NCI-H748 treated with DMSO at 0.1 percent for 48 hours (cell line): Measurements from ENCODE around the gene CHAT.
"Not testable (repeated sequence)": the region's sequence is repeated elsewhere in the genome, so short reads cannot be mapped to it uniquely, and the experiment has no call there.

ENCODE experiments used
- DNase-seq: peaks from one replicate; lab custom pipeline; 2025; lab: John Stamatoyannopoulos, UW

CHAT gene

GRCh38 chr10:49653273-49653929 is 39.6 kb downstream of the CHAT start:
- DNase-seq = no peak

- DNase-seq = no peak
Measured at GRCh38 chr10:49654036-49654693, 40.3 kb downstream of the CHAT start.

DNA sequence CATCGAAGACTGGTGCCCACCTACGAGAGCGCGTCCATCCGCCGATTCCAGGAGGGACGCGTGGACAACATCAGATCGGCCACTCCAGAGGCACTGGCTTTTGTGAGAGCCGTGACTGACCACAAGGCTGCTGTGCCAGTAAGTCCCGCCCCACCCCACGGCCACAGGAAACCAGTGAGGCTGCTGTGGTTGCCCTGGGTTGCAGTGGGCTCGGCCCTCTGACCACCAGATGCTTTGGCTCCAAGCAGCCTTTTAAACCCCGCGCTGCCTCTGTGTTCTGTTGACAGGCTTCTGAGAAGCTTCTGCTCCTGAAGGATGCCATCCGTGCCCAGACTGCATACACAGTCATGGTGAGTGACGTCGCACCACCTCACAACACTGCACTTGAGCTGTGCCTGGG is 41.3 kb downstream of the CHAT start:
- no peak for DNase-seq

DNA sequence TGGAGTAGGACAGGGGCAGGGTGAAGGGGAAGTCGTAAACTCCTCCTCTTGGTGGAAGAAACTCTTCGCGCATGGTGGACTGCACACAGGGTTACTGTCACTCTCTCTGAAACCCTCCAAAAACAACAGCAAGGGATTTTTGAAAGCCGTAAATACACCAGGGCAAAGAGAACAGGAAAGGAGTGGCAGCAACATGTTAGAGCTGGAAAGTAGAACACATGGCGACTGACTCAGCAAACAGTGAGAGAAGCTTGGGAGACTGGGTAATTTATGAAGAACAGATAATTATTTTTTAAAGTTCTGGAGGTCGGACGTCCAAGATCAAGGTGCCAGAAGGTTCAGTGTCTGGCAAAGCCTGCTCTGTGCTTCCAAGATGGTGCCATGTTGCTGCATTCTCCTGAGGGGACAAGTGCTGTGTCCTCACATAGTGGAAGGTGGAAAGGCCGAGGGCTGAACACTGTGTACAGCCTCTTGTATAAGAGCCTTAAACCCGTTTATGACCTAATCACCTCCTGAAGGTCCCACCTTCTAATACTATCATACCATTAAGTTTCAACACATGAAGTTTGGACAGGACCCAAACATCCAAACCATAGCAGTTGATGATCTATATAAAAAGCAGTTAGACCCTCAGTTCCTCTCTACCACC is 43.1 kb downstream of the CHAT start:
- DNase-seq = no peak

DNA sequence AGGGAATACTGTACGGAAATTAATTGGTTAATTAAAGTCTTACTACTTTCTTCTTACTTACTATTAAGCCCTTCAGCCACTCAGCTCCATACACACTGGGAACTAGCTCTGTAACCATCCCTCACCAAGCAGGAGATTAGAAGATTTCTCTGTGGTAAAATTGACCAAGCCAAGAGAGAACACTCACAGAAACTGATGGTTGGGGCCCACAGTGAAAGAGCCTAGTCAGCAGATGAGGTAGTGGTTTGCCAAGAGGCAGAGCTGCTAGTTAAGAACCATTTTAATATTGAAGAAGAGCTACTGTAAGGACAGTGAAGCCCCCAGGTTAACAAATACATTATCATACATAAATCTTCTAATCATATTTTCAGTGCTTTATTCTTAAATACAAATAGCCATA is 43.8 kb downstream of the CHAT start:
- no peak for DNase-seq

- no peak for DNase-seq
Measured at GRCh38 chr10:49661140-49661856, 47.5 kb downstream of the CHAT start.

DNA sequence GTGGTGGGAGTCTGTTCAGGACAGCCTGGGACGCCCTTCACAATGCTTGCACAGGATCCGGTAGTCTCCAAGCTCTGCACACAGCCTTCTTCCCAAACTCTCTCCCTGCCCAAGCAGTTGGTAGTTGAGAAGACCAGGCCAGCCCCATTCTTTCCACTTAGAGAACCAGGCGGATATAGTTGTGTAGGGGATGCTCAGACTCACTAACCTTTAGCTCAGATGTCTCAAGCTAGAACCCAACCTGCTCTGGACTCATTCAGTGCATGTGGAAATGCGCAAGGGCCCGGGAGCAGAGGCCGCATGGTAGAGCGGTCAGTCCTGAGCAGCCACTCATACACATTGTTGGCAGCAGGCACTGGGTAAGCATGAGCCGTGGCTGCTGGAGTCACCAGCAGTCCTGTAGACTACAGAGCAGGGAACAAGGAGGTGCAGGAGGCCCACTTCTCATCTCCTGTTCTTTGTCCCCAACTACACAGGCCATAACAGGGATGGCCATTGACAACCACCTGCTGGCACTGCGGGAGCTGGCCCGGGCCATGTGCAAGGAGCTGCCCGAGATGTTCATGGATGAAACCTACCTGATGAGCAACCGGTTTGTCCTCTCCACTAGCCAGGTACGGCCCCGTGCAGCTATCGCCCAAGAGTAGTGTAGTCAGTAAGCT is 48.5 kb downstream of the CHAT start:
- DNase-seq = no peak

DNA sequence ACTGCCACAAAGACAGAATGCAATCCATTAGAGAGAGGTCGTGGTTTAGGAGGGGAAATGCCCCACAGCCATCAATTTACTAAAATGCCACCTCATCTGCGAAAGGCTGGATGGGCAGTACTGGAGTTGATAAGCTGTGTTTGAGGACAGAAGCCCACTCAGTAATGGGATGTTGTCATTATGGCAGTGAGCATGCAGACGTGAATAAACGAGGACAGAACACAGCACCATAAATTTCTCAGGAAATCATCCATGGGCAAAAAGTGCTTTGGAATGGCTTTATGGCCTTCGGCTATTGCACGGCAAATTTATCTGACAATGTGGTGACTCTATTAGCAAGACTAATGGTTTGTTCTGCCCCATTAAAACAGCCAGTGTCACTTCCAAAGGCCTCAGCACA is 49.8 kb downstream of the CHAT start:
- DNase-seq = no peak

DNA sequence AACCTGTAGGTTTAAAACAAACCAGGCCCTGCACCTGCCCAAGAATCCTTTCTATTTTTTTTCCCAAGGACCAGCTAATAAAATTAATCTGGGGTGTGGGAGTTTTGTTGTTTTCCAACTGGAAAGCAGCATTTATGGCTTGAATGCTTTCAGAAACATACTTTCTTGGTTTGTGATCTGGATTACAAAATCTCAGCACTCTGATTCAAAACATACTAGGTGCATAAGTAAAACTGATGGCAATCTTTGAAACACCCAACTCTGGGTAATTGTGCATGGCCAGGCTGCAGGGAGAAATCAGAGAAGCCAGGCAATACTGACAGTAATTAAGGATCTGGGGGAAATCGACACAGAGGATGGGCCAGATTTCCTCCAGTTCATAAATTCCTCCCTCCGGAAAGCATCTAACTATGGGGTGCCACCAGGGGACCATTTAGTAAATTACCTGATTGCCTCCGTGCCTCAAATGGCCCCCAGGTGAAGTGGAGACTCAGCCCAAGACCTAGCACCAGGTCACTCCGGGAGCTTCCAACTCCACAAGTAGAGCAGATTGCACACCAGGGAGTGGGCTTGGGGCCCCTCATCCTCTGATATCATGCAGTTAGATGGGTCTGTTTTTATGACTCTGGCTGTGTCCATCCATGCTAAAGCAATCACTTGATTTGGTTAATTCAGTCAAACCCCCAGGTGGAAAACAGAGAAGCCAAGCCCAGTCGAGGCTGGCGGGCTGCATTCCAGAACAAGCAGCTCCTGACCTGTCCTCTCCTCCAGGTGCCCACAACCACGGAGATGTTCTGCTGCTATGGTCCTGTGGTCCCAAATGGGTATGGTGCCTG is 50.4 kb downstream of the CHAT start:
- DNase-seq = no peak

DNA sequence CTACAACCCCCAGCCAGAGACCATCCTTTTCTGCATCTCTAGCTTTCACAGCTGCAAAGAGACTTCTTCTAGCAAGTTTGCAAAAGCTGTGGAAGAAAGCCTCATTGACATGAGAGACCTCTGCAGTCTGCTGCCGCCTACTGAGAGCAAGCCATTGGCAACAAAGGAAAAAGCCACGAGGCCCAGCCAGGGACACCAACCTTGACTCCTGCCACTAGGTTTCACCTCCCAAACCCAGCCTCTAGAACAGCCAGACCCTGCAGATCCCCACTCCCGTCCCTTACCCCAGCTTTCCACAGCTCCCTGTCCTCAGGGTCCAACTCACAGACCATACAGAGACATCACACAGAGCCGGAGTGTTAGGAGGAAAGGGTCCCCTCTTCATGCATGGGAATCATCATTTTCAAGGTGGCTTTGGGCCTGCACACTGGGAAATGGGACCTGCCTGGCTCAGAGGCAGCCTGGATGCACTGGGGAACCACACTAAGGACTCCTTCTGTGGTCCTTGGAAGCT is 51.1 kb downstream of the CHAT start:
- no peak for DNase-seq

DNA sequence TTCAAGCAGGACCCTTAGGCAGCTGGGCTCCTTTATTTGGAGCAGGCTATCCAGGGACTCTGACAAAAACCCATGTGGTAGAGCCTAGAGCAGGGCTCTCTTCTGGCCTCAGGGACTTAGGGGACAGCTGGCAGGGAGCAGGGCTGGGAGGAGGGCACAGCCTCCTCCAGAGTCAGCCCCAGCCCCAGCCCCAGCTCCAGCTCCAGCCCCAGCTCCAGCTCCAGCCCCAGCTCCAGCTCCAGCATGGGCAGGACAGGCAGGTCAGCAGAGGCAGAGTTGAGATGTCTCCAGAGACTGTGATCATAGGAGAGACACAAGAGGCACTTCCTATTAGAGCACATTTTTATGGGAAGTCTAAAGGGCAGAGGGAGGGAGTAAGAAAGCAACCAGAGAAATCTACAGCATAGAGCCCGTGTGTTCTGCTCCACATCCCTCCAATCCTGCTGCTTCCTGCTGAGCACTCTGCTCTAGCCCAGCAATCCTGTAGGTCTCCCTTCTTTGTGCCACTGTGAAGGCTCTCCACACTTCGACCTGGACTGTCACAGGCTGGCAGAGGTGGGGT is 52.3 kb downstream of the CHAT start:
- no peak for DNase-seq

GRCh38 chr10:49666685-49667084 is 52.8 kb downstream of the CHAT start:
- DNase-seq = no peak

DNA sequence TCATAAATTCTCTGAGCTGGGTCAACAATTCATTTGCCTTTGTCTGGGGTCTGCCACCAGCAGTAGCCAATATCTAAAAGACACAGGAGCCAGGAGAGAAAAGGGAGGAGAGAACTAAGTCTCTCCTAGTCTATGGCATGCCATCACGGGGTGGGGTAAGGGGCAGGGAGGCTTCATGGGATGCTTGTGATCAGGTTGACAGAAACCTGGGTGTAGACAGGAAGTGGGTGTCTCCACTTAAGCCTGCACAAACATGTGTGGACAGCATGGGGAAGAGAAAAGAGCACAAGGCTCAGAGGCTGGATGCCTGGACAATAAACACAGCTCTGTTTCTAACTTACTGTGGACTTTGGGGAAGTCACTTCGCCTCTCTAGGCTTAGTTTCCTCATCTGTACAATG is 54.2 kb downstream of the CHAT start:
- no peak for DNase-seq

- no peak for DNase-seq
Measured at GRCh38 chr10:49668684-49669083, 54.8 kb downstream of the CHAT start.

GRCh38 chr10:49678827-49679479 is 65.1 kb downstream of the CHAT start:
- DNase-seq = no peak

DNA sequence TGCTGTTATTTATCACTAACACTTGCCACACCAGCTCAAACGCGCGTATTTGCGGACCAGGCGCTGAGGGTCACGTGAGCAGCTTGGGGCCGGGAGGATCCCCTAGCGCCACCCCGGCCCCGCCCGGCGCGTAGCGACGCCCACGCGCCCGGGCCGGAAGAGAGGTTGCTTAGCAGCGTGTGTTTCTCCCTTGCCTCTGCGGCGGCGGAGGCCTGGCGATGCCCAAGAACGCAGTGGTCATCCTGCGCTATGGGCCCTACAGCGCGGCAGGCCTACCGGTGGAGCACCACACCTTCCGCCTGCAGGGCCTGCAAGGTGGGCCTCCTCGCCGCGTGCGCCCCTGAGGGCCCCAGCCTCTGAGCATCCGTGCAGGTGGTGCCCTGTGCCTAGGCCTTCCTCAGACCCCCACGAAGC is 65.7 kb downstream of the CHAT start, which contains the start of gene C10orf53:
Gene C10orf53, plus strand, starts transcription at position 172 of the 414 bp plus-strand sequence. Its CDS starts 47 bp downstream, at position 219.
- DNase-seq = no peak

- not testable (repeated sequence) for DNase-seq
Measured at GRCh38 chr10:49682449-49682848, 68.6 kb downstream of the CHAT start.

- no peak for DNase-seq
Measured at GRCh38 chr10:49682879-49683278, 69.0 kb downstream of the CHAT start.

DNA sequence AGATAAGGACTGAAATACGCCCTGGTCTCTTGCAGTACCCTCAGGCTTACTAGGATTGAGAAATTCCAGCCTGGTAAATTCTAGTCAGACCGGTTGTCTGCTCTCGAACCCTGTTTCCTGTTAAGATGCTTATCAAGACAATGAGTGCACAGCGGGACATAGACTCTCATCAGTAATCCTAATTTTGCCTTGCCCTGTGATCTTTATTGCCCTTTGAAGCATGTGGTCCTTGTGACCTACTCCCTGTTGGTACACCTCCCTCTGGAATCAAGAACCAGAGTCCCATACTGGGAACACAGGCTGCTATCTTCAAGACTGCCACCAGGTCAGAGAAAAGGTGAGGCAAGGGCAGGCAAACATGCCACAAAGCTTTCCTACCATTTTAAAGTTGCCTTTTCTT is 72.8 kb downstream of the CHAT start:
- DNase-seq = no peak

DNA sequence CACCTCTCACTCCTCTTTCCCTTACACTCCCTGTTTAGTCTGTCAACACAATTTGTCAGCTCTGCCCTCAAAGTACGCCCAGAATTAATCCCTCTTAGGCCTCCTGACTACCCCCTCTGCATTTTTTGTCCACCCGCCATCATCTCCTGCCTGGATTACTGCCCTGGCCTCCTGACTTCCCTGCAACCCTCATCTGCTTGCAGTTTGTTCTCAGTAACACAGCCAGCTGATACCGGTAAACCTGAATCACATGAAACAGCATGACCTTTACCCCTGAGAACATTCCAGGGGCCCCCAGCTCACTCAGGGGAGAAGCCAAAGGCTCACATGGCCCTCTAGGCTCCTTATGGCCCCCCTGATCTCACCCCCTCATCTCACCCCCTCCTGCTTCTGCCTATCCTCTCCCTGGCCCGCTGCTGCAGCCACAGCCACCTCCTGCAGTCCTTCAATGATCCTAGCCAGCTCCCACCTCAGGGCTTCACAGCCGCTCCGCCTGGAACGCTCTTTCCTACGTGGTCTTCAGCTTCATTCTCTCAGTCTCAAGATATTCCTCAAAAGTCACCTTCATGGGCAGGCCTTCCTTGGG is 74.5 kb downstream of the CHAT start:
- no peak for DNase-seq
